SHP77 (cell line): ENCODE measurements around the gene SPEM1.
A peak's percentile ranks its signal among the peaks of the same experiment; 100 is the strongest.

Experiments used
- DNase-seq, 2 experiments: peaks; one replicate each; lab custom pipeline; 2025; lab: John Stamatoyannopoulos, UW

The SPEM1 gene

GRCh38 chr17:7421186-7421585 lies 1.1 kb downstream of the SPEM1 start:
- no peak for DNase-seq

GRCh38 chr17:7423679-7424078 lies 3.6 kb downstream of the SPEM1 start:
- DNase-seq: peak; percentile 57 to 65

- no peak for DNase-seq
Observed at GRCh38 chr17:7425316-7425715, 5.2 kb downstream of the SPEM1 start, which contains the start of gene SPEM2. SPEM2 (plus strand) TSS chr17:7425616; CDS start chr17:7425689, 73 bp downstream.

GRCh38 chr17:7425756-7426155 lies 5.6 kb downstream of the SPEM1 start:
- no peak for DNase-seq

GRCh38 chr17:7426203-7426863 lies 6.2 kb downstream of the SPEM1 start:
- no peak for DNase-seq

GRCh38 chr17:7426896-7427489 lies 6.9 kb downstream of the SPEM1 start:
- DNase-seq: no peak

DNA sequence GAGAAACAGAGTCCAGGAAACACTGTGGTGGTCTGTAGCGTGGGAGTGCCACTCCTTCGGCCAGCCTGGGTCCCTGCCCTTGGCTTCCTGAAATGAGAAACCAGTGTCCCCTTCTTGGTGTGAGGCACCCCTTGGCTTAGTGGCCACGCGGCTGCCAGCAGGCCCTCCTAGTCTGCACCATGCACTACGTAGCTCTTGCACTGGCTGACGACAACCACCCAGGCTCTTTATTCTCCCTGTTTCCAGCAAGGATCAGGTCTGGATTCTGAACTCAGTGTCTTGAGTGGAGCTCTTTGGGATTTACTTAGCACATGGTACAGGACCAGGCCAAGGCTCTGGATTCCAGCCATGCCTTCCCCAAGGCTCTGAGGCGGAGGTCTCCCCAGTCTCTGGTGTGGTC lies 7.4 kb downstream of the SPEM1 start:
- no peak for DNase-seq

DNA sequence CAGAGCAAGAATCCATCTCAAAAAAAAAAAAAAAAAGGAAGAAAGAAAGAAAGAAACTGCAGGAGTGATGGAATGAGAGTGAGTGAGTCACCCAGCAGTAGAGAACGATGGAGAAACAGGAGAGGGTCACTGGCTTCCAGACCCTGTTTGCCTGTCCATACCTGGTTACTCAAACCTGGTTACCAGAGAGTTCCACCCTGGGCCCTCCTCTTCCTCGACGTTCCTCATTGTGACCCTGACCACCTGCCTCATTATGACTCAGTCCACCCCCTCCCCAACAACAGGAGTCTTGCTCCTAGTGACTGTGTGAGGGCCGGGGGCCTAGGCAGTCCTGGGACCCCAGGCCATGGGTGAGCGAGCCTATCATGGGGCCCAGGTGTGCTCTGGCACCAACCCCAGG lies 8.4 kb downstream of the SPEM1 start, which contains the start of gene SPEM3:
Gene SPEM3 (plus strand): TSS at position 301 of the 400 bp plus-strand sequence. CDS start 46 bp downstream, at position 347.
- no peak for DNase-seq

- DNase-seq: no peak
Observed at GRCh38 chr17:7429722-7430121, 9.6 kb downstream of the SPEM1 start.

DNA sequence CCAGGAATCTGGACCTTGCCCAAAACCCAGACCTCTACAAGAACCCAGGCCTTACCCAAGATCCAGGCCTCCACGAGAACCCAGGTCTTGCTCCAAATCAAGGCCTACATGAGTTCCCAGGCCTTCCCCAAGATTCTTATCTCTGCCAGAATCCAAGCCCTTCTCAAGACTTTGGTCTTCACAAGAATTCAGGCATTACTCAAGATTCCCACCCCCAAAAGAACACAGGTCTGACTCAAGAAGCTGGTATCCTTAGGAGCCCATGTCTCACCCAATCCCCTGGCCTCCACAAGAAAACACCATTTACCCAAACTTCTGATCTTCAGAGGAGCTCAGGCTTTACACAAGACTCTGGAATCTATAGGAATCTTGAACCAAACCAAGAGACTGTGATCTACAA lies 11.1 kb downstream of the SPEM1 start:
- no peak for DNase-seq

DNA sequence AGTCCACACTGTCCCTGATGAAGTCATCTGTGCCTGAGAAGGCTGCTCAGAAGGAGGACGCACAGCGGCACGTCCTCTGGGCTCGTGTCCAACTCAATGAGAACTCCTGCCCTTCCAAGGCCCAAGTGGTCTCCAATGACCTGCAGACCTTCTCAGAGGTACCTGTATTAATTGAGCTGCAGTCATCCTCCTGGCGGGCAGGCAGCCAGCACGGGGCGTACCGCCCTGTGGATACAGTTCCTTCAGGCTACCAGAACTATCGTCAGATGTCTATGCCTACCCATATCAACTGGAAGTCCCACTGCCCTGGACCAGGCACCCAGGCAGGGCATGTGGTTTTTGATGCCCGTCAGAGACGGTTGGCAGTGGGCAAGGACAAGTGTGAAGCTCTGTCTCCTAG lies 12.2 kb downstream of the SPEM1 start:
- DNase-seq: no peak

DNA sequence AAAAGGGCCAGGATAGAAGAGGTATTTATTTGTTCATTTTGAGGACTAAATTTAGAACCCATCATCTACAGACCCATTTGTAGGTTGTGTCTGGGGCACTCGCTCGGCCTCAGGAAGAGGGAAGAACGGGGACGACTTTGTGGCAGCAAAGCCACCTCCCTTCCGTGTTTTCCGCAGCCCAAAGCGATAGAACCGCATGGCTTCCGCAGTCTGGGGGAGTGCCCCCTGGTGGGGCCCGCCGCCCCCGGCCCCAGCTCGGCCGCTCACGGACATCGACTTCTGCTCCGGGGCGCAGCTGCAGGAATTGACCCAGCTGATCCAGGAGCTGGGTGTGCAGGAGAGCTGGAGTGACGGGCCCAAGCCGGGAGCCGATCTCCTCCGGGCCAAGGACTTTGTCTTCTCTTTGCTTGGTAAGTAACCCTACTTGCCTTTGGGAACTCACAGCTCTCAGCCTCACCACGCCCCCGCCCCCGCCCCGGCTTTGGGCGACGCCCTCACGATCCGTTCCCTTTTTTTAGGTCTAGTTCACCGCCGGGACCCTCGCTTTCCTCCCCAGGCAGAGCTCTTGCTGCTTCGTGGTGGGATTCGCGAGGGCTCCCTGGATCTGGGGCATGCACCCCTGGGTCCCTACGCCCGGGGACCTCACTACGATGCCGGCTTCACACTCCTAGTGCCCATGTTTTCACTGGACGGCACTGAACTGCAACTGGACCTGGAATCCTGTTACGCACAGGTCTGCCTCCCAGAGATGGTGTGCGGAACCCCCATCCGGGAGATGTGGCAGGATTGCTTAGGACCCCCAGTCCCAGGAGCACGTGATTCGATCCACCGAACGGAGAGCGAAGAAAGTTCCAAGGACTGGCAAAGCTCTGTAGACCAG lies 15.8 kb downstream of the SPEM1 start:
- peak; percentile 59 to 73 for DNase-seq

DNA sequence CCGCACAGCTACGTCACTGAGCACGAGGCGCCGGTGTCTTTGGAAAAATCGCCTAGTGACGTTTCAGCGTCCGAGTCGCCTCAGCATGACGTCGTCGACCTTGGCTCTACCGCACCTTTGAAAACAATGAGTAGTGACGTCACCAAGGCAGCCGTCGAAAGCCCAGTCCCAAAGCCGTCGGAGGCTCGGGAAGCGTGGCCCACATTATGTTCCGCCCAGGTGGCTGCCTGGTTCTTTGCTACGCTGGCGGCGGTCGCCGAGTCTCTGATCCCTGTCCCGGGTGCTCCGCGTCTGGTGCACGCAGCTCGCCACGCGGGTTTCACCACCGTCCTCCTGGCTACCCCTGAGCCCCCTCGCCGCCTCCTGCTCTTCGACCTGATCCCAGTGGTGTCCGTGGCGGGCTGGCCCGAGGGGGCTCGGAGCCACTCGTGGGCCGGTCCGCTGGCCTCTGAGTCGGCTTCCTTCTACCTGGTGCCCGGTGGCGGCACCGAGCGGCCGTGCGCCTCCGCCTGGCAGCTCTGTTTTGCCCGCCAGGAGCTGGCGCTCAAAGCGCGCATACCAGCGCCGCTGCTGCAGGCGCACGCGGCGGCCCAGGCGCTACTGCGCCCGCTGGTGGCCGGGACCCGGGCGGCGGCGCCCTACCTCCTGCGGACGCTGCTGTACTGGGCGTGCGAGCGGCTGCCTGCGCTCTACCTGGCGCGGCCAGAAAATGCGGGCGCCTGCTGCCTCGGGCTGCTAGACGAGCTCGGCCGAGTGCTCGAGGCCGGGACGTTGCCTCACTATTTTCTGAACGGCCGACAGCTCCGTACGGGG lies 16.6 kb downstream of the SPEM1 start:
- peak; percentile 84 to 89 for DNase-seq

GRCh38 chr17:7437369-7437863 lies 17.3 kb downstream of the SPEM1 start:
- no peak for DNase-seq

GRCh38 chr17:7437950-7438614 lies 18.0 kb downstream of the SPEM1 start:
- no peak for DNase-seq

- no peak for DNase-seq
Observed at GRCh38 chr17:7438656-7439460, 18.7 kb downstream of the SPEM1 start.

DNA sequence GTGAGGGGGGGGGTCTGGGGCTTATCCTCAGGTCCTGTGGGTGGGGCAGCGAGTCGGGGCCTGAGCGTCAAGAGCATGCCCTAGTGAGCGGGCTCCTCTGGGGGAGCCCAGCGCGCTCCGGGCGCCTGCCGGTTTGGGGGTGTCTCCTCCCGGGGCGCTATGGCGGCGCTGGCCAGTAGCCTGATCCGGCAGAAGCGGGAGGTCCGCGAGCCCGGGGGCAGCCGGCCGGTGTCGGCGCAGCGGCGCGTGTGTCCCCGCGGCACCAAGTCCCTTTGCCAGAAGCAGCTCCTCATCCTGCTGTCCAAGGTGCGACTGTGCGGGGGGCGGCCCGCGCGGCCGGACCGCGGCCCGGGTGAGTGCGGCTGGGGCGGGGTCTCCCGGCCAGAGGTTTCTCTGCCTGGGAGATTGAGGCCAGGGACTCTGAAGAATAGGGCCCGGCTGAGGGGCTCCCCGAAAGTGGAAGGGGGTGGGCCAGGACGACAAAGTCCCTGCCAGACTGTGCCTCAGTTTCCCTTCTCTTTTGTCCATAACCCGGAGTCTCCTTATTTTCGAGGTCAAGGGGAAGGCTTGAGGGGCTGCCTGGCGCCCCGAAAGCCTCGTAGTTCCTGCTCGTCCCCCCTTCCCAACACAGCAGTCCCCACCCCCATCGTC lies 19.5 kb downstream of the SPEM1 start, which contains the start of gene FGF11:
Gene FGF11 (plus strand): TSS at position 51 of the 651 bp plus-strand sequence. CDS start 109 bp downstream, at position 160.
- no peak for DNase-seq

DNA sequence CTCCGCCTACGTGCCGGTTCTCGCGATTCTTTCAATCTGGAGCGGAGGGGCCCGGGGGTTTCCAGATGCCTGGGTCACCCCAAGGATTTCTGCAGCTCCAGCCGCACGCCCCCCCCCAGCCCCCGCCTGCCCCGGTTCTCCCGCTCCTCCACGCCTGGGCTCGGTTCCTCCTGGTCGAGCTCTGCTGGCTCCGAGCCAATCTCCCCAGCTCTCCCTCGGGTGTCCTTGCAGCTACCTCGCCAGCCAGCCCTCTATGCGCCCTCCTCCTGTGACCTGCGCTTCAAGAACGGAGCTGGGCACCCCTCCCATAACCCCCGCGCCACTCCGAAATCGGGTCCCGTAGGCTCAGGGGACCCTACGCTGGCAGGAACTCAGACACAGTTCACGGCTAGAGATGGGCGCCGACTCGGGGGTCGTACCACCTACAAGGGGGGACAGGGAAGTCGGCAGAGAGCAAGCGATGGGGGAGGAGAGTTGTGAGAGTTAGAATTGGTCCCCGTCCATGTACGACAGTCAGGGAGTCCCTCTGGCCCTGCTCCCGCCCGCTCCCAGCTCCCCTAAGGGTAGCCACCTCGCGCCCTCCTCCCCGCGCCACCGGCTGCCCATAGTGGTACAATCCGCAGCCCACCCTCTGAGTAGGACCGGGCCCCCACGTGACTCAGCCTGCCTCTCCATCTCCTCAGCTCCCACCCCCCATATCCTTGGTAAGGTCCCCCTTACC lies 20.1 kb downstream of the SPEM1 start:
- DNase-seq: no peak

DNA sequence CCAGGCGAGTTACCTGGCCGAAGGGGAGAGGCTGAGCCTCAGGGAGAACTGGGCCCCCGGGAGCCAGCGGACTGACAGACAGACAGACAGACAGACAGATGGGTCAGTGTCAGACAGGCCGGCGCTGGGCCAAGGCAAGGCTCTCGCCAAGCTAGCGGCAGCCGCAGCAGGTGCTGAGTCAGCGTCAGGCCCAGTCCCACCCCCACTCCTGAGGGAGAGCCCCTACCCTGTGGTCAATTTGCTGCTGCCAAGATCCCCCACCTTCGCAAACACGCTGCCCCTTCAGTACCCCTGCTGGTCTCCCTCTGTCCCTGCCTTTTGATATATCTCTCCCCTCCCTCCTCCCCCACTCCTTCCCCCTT lies 20.7 kb downstream of the SPEM1 start:
- no peak for DNase-seq
